B cell (primary cell): Measurements from ENCODE around the gene MARCHF3. TPM values are rescaled to one million over a fixed set of nuclear protein-coding genes. Genes with fewer than 3 reads are reported as not detected.

Experiments
- ATAC-seq: fragments of 200-7000 bp; cut with Tn5 transposase; one replicate; pipeline ENCODE4 v1.10.0; 2021; ENCODE audit warnings: low read depth, mild to moderate bottlenecking, moderate number of reproducible peaks, moderate library complexity
- CTCF ChIA-PET: fragments of 350-600 bp; sonication (Branson Sonifier 250); formaldehyde crosslinking; loops from one replicate; lab custom pipeline; 2021; ENCODE audit warnings: antibody characterized with exemption, inconsistent platforms; lab: Charles Lee
- POLR2A ChIA-PET: fragments of 350-600 bp; sonication (Branson Sonifier 250); formaldehyde crosslinking; loops from one replicate; lab custom pipeline; 2021; ENCODE audit warnings: antibody characterized with exemption; lab: Charles Lee
- DNase-seq: peaks from one replicate; pipeline ENCODE4 v3.0.0; 2013
- H2AFZ ChIP-seq: 2 replicates; pipeline ENCODE4 v1.6.1; 2012; ENCODE audit warnings: mild to moderate bottlenecking, low read depth, low read length; ENCODE audit not compliant: insufficient read depth, poor library complexity, severe bottlenecking
- H3K27ac ChIP-seq, 2 donors: 1 replicate in 1 of 2; 2 replicates in 1 of 2; pipeline ENCODE4 v1.5.1; 2012 to 2013; ENCODE audit warnings: low read length in 2 of 2, mild to moderate bottlenecking in 2 of 2, moderate library complexity in 1 of 2
- H3K27me3 ChIP-seq, 4 experiments: fragments of 200-600 bp in 1 of 4; sonication (generic) in 1 of 4; replicated peaks in 1 of 4; 1 replicate in 2 of 4; 2 replicates in 2 of 4; pipeline versions ENCODE4 v1.6.1 to v1.7.0; 2013 to 2016; ENCODE audit warnings: low read length in 3 of 4, mild to moderate bottlenecking in 2 of 4, mixed read lengths in 1 of 4, moderate library complexity in 1 of 4; ENCODE audit not compliant: insufficient read depth in 4 of 4, control insufficient read depth in 3 of 4; ENCODE audit errors: control extremely low read depth in 1 of 4
- H3K36me3 ChIP-seq, 2 experiments: replicated peaks in 1 of 2; 1 replicate in 1 of 2; 2 replicates in 1 of 2; pipeline versions ENCODE4 v1.6.1 to v1.7.1; 2013; ENCODE audit warnings: low read length in 1 of 2; ENCODE audit not compliant: insufficient read depth in 2 of 2, control insufficient read depth in 1 of 2; ENCODE audit errors: control extremely low read depth in 1 of 2, extremely low read depth in 1 of 2
- H3K4me1 ChIP-seq, 2 donors: fragments of 200-600 bp in 1 of 2; sonication (generic) in 1 of 2; 1 replicate in 1 of 2; 2 replicates in 1 of 2; pipeline versions ENCODE4 v1.5.1 to v1.6.1; 2013 to 2017; ENCODE audit warnings: low read length in 2 of 2; ENCODE audit not compliant: control insufficient read depth in 2 of 2, insufficient read depth in 2 of 2
- H3K4me2 ChIP-seq: replicated peaks from 2 replicates; pipeline ENCODE3; 2012; ENCODE audit warnings: mild to moderate bottlenecking, low read depth, low read length; ENCODE audit not compliant: poor library complexity, severe bottlenecking
- H3K4me3 ChIP-seq, 5 experiments: fragments of 200-600 bp in 1 of 5; sonication (generic) in 1 of 5; 1 replicate in 3 of 5; 2 replicates in 2 of 5; pipeline versions ENCODE4 v1.5.1 to v1.7.0; 2011 to 2016; ENCODE audit warnings: low read length in 4 of 5, mild to moderate bottlenecking in 4 of 5, low read depth in 2 of 5, control low read depth in 1 of 5, moderate library complexity in 1 of 5; ENCODE audit not compliant: insufficient read depth in 1 of 5; ENCODE audit errors: control extremely low read depth in 1 of 5, extremely low read depth in 1 of 5
- H3K79me2 ChIP-seq: fragments of 200-600 bp; sonication (generic); one replicate; pipeline ENCODE4 v1.6.0; 2016; ENCODE audit warnings: low read length; ENCODE audit not compliant: control insufficient read depth, insufficient read depth
- H3K9ac ChIP-seq: fragments of 200-600 bp; sonication (generic); 2 replicates; pipeline ENCODE4 v1.6.1; 2017; ENCODE audit warnings: mild to moderate bottlenecking, low read length, moderate library complexity
- H3K9me3 ChIP-seq, 3 donors: one replicate each; pipeline versions ENCODE4 v1.6.1 to v1.7.1; 2013; ENCODE audit warnings: low read length in 2 of 3; ENCODE audit not compliant: control insufficient read depth in 2 of 3, insufficient read depth in 1 of 3; ENCODE audit errors: control extremely low read depth in 1 of 3
- H4K20me1 ChIP-seq: 2 replicates; pipeline ENCODE4 v1.6.0; 2012; ENCODE audit warnings: mild to moderate bottlenecking, low read length; ENCODE audit not compliant: insufficient read depth, control insufficient read depth, poor library complexity, severe bottlenecking
- H3K27ac Mint-ChIP-seq: one replicate; pipeline ENCODE4 v1.8.0; 2021; ENCODE audit warnings: mixed read lengths
- H3K27me3 Mint-ChIP-seq: one replicate; pipeline ENCODE4 v1.8.0; 2021; ENCODE audit warnings: mixed read lengths
- H3K4me1 Mint-ChIP-seq: one replicate; pipeline ENCODE4 v1.8.0; 2021; ENCODE audit warnings: mixed read lengths
- H3K4me3 Mint-ChIP-seq: one replicate; pipeline ENCODE4 v1.8.0; 2021; ENCODE audit warnings: mixed read lengths
- H3K9me3 Mint-ChIP-seq: one replicate; pipeline ENCODE4 v1.8.0; 2022; ENCODE audit warnings: mixed read lengths; ENCODE audit not compliant: insufficient read depth
- CTCF ChIP-seq: fragments of 200-600 bp; IDR thresholded peaks from one replicate; pipeline ENCODE4 v1.8.0; 2022; ENCODE audit warnings: antibody characterized with exemption, mild to moderate bottlenecking
- EZH2 ChIP-seq: IDR thresholded peaks from 2 replicates; pipeline ENCODE4 v1.6.1; 2012; ENCODE audit warnings: borderline replicate concordance, low read depth, mild to moderate bottlenecking, moderate library complexity, low read length; ENCODE audit not compliant: insufficient read depth, poor library complexity, severe bottlenecking
- WGBS: methylation state at CpG from one replicate; pipeline ENCODE4 v1.1.5; 2013; ENCODE audit warnings: missing lambda C conversion rate; ENCODE audit not compliant: insufficient coverage; 5-methylcytosine and 5-hydroxymethylcytosine counted together
- intact Hi-C: fragments of 100-400 bp; cut with micrococcal nuclease; formaldehyde crosslinking; loops from one replicate; pipeline ENCODE4 v1.10.0; 2022
- polyA plus RNA-seq: library from polyadenylated mRNA; depleted of rRNA; stranded (reverse); fragments of >200 nt; gene quantifications from 2 replicates; pipeline ENCODE4 v1.2.3, GENCODE V29; 2012
- total RNA-seq, 2 donors: library from RNA; stranded (reverse); fragments of 120-200 nt in 1 of 2; gene quantifications; 1 replicate in 1 of 2; 2 replicates in 1 of 2; pipeline versions ENCODE4 v1.2.3 to v1.2.4, GENCODE V29; 2013 to 2022

Gene MARCHF3
- total and polyA plus RNA-seq, 2 donors (not counting 1 experiment from before 2014, with no cell fraction given), result 31.6 to 35.0 TPM

DNA sequence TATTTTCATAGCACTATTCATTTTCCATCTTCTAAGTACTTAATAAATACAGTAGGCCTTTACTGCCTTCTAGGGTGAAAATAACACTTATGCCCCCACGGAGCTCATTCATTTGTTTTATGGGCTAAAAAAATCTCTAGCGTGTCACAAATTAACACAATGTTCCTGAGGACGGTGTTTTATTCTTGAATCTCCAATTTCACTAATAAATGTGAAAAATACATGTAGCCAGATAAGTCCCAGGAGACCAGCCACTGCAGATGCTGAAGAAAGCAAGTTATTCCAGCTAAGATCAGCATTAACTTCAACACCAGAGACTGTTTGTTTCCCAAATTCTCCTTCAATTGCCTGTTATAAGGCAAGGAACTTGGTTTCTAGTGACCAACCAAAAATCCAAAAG is 102.3 kb downstream of the MARCHF3 start:
- TF ChIP-seq CTCF (no peak), EZH2 (no peak)
- H3K27ac ChIP-seq, result no peak overlapping the region
- Mint-ChIP-seq H3K9me3 (no peaks in the 10 kb centered on the region), H3K27me3 (no peaks in the 10 kb centered on the region), H3K4me3 (no peak overlapping the region), H3K27ac (no peak overlapping the region), H3K4me1 (peaks cover 50% of the 10 kb centered on the region)
- H3K79me2 ChIP-seq, result peaks cover 65% of the 10 kb centered on the region
- ATAC-seq, result no peak
- no peaks in the 10 kb centered on the region for H3K9me3 ChIP-seq
- 100% methylated on average over 1 of the region's 3 CpGs for WGBS
- ChIA-PET CTCF (interaction anchor here (0.6 kb wide), 1 partner anchor 104 kb away, joined by 3 read pairs; no protein-coding TSS in a partner anchor), POLR2A (no interaction called here)
- H3K27me3 ChIP-seq, result no peaks in the 10 kb centered on the region
- no peak overlapping the region for H3K4me3 ChIP-seq
- intact Hi-C loops, result no loop called here
- H3K9ac ChIP-seq, result no peak overlapping the region
- H4K20me1 ChIP-seq, result peaks cover 52% of the 10 kb centered on the region
- H3K36me3 ChIP-seq, result no peaks in the 10 kb centered on the region
- H2AFZ ChIP-seq, result no peak overlapping the region
- no peak overlapping the region for H3K4me2 ChIP-seq
- no peak for DNase-seq
- H3K4me1 ChIP-seq, result peaks cover 11 to 16% of the 10 kb centered on the region in 2 donors

- no peaks in the 10 kb centered on the region for H3K27me3 Mint-ChIP-seq
- WGBS, result 83% methylated on average over 1 of the region's 1 CpG
- ChIA-PET POLR2A (no interaction called here), CTCF (no interaction called here)
- Histone ChIP-seq H3K9me3 (no peaks in the 10 kb centered on the region), H3K27me3 (no peaks in the 10 kb centered on the region), H3K4me1 (peaks cover 5 to 13% of the 10 kb centered on the region in 2 donors), H3K36me3 (no peaks in the 10 kb centered on the region), H3K4me3 (no peak overlapping the region), H3K9ac (no peak overlapping the region), H3K27ac (no peak overlapping the region), H3K79me2 (peaks cover 63% of the 10 kb centered on the region), H3K4me2 (no peak overlapping the region), H4K20me1 (peaks cover 49% of the 10 kb centered on the region), H2AFZ (no peak overlapping the region)
- DNase-seq (no peak), ATAC-seq (no peak)
- H3K4me3 Mint-ChIP-seq, result no peak overlapping the region
- intact Hi-C loops, result no loop called here
- H3K27ac Mint-ChIP-seq, result no peak overlapping the region
- peaks cover 48% of the 10 kb centered on the region for H3K4me1 Mint-ChIP-seq
- TF ChIP-seq EZH2, result no peak
- no peak for TF ChIP-seq CTCF
- no peaks in the 10 kb centered on the region for H3K9me3 Mint-ChIP-seq
These were observed 102.9 kb downstream of the MARCHF3 start for GRCh38 chr5:126927429-126927828.
